Liver (tissue), 3 donors: ENCODE results near the gene AGPAT2.
A peak's percentile ranks its signal among the peaks of the same experiment; 100 is the strongest.

ENCODE experiments used
- GABPA ChIP-seq, 2 donors: IDR thresholded peaks in 1 of 2; conservative IDR thresholded peaks in 1 of 2; 2 replicates each; pipeline ENCODE4 v1.6.1; 2016; ENCODE audit warnings: antibody characterized with exemption in 2 of 2, mild to moderate bottlenecking in 1 of 2, moderate library complexity in 1 of 2
- HNF4G ChIP-seq: IDR thresholded peaks from 2 replicates; pipeline ENCODE4 v1.6.1; 2016; ENCODE audit warnings: antibody characterized with exemption
- RAD21 ChIP-seq, 2 donors: IDR thresholded peaks; 2 replicates each; pipeline ENCODE4 v1.6.1; 2016; ENCODE audit warnings: antibody characterized with exemption in 2 of 2, mild to moderate bottlenecking in 2 of 2
- REST ChIP-seq: IDR thresholded peaks from 2 replicates; pipeline ENCODE4 v1.6.1; 2016; ENCODE audit warnings: antibody characterized with exemption, mild to moderate bottlenecking
- SP1 ChIP-seq: IDR thresholded peaks from 2 replicates; pipeline ENCODE4 v1.6.1; 2018; ENCODE audit warnings: antibody characterized with exemption, mild to moderate bottlenecking
- ZBTB33 ChIP-seq: IDR thresholded peaks from 2 replicates; pipeline ENCODE4 v1.6.1; 2016; ENCODE audit warnings: antibody characterized with exemption
- TF ChIP-seq, protein P1 (sequence below): fragments of 150-350 bp; IDR thresholded peaks from 2 replicates; pipeline ENCODE4 v1.5.1; 2017; ENCODE audit warnings: improper control_type of control experiment, low read depth, low read length; ENCODE audit not compliant: missing input control
- donor health status: healthy.
- donor health status: healthy.

GRCh38 chr9:136674786-136675349, 12.4 kb downstream of the AGPAT2 start:
- TF ChIP-seq, protein P1, sequence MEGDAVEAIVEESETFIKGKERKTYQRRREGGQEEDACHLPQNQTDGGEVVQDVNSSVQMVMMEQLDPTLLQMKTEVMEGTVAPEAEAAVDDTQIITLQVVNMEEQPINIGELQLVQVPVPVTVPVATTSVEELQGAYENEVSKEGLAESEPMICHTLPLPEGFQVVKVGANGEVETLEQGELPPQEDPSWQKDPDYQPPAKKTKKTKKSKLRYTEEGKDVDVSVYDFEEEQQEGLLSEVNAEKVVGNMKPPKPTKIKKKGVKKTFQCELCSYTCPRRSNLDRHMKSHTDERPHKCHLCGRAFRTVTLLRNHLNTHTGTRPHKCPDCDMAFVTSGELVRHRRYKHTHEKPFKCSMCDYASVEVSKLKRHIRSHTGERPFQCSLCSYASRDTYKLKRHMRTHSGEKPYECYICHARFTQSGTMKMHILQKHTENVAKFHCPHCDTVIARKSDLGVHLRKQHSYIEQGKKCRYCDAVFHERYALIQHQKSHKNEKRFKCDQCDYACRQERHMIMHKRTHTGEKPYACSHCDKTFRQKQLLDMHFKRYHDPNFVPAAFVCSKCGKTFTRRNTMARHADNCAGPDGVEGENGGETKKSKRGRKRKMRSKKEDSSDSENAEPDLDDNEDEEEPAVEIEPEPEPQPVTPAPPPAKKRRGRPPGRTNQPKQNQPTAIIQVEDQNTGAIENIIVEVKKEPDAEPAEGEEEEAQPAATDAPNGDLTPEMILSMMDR, result no peak
- TF ChIP-seq ZBTB33 (no peak), GABPA (IDR thresholded peaks at IDR 0.05 in 1 of 2, conservative IDR thresholded peaks at IDR 0.05 in 1 of 2) (peak in 1 of 2 donors; percentile 35), HNF4G (no peak), REST (no peak), RAD21 (IDR thresholded peaks at IDR 0.05) (peak; percentile 35 to 45), SP1 (peak; percentile 88)
